Posterior cingulate gyrus (tissue), 11 donors: ENCODE measurements around the gene HEXIM1.

Experiments used
- DNase-seq, 10 donors: peaks; one replicate each; pipeline versions ENCODE4 v3.0.0 to v3.0.0-alpha.2; 2020 to 2021; ENCODE audit warnings: mixed read lengths in 3 of 10
- intact Hi-C: fragments of 100-400 bp; cut with DNase I; formaldehyde crosslinking; loops from one replicate; pipeline ENCODE4 v1.15.1; 2023

Gene HEXIM1, protein sequence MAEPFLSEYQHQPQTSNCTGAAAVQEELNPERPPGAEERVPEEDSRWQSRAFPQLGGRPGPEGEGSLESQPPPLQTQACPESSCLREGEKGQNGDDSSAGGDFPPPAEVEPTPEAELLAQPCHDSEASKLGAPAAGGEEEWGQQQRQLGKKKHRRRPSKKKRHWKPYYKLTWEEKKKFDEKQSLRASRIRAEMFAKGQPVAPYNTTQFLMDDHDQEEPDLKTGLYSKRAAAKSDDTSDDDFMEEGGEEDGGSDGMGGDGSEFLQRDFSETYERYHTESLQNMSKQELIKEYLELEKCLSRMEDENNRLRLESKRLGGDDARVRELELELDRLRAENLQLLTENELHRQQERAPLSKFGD

DNA sequence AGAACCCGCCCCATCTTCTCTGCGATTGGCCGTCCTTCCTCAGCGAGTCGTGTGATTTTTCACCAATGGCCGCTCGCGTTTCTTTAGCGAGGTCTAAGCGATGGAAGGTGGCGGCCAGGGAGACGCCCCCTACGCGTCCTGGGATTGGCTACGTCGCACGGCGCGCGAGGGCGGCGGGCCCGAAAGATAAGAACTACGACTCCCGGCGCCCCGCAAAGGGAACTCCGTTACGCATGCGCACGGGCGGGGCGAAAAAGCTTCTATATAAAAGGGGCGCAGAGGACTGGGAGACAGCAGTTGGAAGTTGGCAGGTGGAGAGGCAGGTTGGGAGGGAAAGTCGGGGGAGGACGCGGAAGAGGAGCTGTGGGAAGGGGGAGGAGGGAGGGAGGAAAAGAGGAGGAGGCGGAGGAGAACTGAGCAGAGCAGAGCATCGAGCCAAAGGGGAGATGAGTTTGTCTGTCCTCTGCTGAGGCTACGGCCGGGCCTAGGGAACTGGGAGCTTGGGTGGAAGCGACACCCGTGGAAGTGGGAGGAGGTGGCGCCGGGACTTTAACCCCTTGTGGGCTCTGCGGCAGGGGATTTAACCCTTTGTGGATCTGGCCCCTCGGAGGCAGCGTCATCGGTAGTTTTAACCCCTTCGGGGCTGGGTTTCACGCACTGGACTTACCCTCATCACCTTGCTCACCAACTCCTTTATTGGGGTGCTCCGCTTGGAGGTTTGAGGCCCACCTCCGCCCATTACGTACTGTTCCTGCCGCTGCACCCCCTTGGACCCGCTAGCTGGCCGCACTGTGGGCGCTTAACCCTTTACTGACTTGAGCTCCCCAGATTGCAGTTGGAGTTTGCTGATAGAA, at the start of gene HEXIM1:
HEXIM1 (plus strand) TSS at position 293 of the 854 bp plus-strand sequence. CDS start 716 bp downstream, outside the sequence.
- peak; percentile 99 to 100 (median 99) for DNase-seq
- intact Hi-C loops: loop anchor here (1.0 to 5.0 kb wide), 2 partner anchors 13 to 169 kb away; partner anchors contain the start of genes HEXIM2 and MAP3K14

DNA sequence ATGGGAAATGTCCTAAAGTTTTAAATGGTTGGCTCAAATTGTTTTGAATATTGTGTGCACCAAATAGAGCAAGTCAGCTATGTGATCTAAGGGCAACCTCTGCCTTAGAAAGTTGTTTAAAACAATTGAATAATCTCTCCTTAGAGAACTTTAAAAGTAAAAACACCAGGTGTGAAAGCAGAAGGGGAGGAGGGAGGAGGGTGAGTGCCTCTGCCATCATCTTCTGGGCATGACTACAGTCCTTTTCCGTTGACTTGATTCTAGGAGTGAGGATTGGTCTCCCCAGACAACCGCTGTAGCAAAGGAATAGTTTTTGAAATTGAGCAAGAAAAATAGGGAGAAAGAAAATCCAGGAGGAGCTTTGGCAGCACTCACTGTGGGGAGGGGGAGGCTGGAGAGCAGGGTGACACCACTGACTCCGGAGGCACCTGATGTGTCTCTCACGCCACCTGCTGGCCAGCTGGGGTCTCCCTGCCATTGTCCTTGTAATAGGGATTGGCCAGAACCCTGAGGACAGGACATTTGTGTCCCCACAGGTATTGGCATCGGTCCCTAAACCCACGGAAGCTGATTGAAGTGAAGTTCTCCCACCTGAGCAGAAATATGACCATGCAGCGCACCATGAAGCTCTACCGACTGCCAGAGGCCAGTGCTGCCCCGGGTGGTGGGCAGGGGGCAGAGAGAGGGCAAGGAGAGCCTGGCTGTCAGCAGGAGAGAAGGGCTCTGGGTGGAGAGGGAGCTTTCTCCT, 49.2 kb upstream of the HEXIM1 start:
- peak; percentile 67 to 97 (median 84) for DNase-seq
- intact Hi-C loops: loop anchor here (5.0 kb wide), 3 partner anchors 33 to 177 kb away; partner anchors contain the start of gene PLCD3

DNA sequence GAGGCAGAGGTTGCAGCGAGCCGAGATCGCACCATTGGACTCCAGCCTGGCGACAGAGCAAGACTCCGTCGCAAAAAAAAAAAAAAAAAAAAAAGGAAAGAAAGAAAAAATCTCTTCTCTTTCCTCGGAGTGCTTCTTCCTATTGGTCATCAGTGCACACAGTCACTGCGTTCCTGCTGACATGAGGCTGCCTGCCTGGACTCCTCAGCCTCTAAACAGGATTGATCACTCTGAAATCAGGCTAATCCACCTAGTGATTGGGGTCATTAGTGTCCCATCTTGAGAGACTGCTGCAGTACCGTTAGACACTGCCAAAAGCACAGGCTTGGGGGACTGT, 46.8 kb upstream of the HEXIM1 start:
- intact Hi-C loops: no loop called here
- DNase-seq: peak in 1 of 10 donors; percentile 40

DNA sequence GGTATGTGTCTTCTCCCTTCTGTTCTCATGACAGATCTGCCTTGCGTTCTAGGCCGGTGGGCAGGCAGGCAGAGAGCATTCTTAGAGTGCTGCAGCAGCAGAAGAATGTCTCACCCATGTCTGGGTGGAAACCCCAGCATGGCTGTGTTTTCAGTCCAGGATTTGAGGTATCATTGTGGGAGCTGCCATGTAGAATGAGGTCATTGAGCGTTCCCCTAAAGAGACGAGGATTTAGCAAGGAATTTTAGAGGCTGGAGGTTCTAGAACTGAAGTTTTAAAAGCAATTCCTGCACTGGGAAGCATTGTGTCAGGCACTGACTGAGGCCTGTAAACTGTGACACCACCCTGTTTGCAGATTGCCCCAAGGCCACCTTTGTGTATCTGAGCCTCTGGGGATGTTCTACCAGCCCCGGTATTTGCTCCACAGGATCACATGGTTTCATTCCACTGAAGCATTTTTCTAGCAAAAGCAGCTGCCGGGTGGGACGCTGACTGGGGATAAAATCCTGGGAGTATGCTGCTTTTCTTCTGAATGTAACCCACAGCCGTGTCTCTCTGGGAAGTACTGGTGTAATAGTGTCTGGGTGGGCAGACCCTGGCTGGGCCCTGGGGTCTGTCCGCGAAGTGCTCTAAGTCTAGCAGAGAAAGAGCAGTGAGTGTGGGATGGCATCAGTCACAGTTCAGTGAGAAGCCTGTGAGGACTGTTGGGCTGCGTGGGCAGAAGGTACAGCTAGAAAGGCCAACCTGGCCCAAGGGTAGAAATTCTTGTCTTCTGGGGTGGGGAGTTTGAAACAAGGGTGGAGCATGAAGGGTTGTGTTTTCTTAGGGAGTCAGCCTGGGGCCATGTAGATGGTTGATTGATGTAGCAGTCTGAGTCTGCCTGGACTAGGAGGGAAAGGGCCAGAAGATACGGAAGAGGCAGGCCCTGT, 46.1 kb upstream of the HEXIM1 start:
- DNase-seq: peak in 1 of 10 donors; percentile 80
- intact Hi-C loops: no loop called here

DNA sequence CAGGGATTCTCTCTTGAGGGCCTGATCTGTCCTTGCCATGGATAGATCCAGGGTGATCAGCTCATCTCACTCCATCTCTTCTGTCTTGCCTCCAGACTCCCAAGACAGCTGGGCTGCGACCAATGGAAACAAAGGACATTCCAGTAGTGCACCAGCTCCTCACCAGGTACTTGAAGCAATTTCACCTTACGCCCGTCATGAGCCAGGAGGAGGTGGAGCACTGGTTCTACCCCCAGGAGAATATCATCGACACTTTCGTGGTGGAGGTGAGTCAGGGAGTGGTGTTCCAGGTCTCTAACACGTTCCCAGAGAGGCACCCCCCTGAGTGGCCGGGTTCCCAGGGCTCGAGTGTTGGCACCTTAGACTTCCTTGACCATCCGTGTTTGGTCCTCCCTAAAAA, 45.4 kb upstream of the HEXIM1 start:
- no peak for DNase-seq
- intact Hi-C loops: no loop called here

DNA sequence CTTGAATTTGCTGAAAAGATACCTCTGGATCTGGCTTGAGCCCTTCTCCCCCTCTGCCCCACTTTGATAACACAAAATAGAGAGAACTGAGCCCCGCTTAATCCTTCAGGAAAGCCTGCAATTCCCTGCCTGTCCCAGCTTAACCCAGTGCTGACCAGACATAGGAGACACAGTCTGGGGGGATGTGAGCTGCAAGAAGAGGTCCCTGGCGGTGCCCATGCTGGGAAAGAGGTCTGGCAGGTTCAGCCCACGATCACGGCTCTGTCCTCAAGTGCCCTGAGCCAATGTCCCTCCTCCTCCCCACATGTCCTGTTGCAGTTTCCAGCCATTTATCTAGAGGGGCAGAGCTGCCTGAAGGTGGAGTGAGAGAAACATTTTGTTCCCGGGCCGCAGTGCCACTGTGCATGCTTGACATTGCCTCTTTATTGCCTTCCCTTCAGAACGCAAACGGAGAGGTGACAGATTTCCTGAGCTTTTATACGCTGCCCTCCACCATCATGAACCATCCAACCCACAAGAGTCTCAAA, 44.9 kb upstream of the HEXIM1 start:
- intact Hi-C loops: no loop called here
- no peak for DNase-seq

DNA sequence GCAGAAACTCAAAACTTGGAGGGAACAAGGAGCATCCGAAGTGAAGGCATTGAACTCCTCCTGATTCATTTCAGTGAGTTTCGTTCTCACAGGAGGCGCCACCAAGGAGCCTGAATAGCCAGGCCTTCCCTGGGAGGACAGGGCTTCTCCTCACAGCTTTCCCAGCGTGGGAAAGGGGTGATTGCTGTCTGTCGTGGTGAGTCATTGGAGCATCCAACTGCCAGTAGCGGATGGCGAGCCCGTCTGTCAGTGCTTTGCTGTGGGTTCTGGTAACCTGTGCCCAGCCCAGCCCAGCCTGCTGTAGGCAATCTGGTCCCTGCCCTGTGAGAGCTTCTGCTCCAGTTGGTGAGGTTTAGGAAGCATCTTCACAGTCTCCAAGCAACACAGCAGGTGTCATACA, 44.2 kb upstream of the HEXIM1 start:
- peak in 3 of 10 donors; percentile 9 to 92 (median 55) for DNase-seq
- intact Hi-C loops: no loop called here

DNA sequence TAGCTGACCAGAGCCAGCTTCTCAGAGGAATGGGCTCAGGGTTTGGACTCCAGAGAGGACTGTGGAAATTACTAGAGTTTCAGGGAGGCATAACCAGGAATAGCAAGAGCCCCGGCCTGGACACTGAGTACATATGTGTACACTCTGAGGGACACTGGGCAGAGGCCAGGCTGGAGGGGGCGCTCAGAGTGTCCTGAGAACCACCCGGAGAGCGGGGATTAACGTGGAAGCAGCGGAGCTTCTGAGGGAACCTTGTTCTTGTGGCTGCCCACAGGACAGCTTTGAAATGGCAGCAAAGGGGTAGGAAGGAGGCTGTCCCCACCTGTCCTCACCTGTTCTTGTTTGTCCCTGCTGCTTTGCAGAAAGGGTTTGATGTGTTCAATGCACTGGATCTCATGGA, 43.8 kb upstream of the HEXIM1 start:
- intact Hi-C loops: no loop called here
- DNase-seq: peak in 1 of 10 donors; percentile 70

DNA sequence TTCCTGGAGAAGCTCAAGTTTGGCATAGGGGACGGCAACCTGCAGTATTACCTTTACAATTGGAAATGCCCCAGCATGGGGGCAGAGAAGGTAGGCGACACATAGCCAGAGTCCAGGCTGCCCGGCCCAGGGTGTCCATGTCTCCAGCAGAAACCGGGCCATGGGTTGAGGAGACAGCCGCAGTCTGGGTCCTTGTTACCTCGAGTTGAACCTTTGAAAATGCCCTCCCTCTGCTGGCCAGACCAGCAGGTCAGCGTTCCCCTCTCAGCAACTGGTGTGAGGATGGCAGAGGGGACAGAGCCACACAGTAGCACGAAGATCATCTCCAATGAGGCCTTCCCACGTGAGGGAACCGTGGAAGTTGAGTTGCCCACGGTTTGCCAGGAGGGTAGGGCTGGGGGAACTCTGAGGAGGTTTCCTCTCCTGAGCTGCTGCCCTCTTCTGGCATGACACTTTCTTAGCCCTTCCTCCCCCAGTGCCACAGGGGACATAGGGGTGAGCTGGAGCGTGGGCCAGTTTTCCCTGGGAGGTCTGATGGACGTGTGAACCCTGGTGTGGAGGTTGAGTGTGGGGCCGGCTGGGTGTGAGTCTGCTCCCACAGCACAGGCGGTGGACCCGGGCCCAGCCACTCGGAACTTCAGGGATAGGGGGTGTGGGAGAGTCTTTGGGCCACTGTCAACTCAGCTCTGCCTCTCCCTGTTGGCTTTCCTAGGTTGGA, 43.2 kb upstream of the HEXIM1 start:
- DNase-seq: no peak
- intact Hi-C loops: no loop called here

DNA sequence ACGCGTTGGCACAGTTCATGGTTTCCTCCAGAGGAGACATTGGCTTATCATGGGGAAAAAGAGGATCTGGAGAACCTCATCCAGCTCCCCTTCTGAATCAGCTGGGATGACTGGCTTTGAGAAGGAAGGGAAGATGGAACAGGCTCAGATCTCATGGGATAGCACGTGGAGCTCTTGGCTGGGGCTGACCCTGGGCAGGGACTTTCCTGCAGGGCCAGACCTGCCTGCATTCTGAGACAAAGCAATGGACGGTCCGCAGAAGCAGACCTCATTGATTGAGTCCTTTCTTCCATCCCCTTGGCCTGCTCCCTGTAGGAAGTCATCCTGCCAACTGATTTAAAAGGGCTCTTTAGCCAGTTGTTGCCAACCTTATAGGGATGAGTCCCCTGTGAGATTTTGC, 42.2 kb upstream of the HEXIM1 start:
- intact Hi-C loops: no loop called here

DNA sequence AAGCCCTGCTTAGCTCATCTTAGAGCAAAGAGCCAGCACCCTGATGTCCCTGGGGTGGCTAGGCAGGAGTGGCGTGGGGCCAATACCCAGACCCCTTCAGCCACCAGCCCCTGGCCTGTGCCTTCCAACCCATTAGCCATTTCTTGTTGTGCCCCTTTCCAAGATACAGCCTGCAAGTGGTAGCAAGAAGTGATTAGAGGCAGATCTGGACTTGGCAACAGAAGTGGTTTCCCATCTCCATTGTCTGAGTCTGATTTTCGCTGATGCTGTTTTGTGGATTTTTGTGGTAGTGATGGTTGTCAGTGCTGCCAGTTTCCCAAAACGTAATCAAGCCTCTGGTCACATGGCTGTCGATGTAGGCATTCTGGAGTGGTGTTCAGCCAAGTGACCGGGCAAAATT, 41.7 kb upstream of the HEXIM1 start:
- intact Hi-C loops: no loop called here
- DNase-seq: no peak

More for the DNA sequence above, 42.2 kb upstream of the HEXIM1 start:
- no peak for DNase-seq

DNA sequence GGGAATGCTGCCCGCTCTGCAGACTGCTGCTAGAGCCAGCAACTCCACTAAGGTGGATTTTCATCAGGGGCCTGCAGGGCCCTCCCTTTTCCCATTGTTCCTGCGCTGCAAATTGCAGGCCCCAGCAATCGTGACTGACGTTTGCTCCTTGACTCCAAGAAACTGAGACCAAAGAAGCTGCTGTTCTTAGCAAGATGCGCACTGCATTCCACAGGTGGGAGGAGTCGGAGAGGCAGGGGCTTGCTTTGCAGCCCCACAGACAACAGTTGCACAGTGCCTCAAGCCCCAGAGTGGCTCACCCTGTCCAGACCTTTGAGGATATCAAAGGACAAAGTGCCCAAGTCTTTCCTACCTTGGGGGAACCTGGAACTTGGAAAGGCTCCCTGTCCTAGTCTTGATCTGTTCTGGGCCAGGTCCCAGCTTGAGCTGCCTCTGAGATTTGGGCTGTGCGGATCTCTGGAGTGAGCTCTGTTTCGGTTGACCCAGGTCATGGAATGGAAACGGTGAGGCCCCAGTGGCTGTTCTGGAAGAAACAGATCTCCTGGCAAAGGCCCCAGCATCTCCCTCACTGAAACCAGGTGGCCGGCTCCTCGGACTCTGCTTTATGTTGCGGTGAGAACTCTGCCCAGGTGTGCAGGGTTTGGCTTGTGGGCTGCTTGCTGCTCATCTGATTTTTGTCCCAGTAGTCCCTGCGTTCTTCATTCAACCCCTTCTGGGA, 40.8 kb upstream of the HEXIM1 start:
- intact Hi-C loops: no loop called here
- no peak for DNase-seq

DNA sequence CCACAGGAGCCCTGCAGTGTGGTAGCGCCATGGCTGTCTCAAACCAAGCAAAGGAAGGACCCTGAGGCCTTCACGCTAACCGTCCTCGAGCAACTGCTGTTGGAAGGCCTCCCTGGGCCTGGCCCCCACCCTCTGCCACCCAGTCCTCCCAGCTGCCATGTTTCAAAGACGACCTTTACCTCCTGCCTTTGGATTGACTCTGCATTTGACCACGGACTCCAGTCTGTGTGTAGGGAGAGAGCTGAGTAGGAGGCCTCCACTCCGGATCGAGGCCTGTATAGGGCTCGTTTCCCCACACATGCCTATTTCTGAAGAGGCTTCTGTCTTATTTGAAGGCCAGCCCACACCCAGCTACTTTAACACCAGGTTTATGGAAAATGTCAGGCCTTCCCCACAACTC, 40.2 kb upstream of the HEXIM1 start:
- no peak for DNase-seq
- intact Hi-C loops: no loop called here

DNA sequence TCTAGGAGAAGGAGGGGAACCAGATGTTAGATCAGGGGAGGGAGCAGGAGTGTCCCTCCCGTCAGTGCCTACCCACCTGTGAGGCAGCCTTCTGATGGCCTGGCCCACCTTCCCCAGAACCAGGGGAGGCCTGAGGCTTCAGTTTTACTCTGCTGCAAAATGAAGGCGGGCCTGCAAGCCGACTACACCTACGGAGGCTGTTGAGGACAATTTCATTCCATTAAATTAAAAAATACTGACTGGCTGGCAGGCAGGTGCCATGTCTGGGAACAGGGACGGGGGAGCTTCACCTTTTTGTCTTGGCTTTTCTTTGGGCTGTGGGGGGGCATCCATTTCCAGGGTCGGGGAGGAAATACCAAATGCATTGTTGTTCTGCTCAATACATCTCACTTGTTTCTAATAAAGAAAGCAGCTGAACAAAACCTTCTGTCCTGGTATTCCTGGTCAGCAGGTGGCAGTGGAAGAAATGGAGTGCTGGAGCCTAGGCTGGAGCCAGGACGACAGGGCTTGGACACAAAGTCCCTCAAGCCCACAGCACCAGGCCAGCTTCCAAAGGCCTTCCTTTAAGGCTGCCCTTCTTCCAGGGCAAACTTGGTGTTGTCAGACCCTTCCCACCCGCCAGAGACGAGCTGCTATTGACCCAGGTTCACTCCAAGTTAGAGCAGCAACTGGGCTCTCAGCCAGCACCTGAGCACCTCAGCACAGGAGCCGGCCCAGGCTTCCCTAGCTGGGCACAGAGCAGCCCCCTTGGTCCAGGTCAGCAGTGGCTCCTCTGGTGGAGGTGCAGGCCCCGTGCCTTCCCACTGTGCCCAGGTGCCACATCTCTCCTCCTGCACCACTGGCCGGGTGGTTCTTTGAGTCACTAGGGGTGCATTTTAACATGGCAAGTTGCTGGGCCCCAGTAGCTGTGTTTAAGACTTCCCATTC, 39.4 kb upstream of the HEXIM1 start:
- DNase-seq: no peak
- intact Hi-C loops: no loop called here

DNA sequence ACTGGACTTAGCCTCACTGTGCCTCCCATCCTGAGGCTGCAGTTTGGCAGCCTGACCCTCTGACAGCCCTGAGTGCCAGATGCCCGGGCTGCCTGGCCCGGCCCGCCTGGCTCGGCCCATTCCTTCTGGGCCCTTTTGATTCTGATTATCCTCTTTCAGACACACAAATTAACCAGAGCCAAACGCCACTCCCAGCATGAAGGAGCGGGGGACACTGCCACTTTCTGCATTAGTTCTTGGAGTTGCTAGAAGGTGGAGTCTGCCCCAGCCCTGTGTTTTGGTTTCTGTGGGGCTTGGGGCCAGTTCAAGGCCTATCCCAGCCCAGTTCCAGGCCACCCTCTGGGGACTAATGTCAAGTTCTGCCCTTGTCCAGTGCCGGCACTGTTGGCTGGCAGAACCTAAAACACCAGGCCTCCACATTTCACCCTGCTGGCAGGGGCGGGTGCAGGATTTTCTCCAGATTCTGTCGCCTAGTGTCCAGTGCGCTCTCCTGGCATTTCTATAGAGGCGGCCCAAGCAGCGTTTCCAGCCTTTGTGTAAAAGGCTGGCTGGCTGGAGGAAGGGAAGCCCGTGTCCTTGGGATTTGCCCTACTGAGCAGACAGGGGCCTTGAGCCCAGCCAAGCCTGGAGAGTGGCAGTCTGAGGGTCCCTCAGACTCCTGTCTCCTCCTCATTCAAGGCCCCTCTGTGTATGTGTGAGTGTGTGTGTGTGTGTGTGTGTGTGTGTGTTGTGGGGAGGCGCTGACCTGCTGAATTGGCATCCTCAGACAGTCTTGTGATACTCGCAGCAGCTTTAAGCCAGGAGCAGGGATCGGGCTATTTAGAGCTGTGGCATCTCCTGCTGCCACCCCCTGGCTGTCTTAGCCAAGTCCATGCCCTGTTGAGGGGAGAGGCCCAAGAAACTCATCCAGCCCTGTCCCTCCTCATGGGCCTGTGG, 37.3 kb upstream of the HEXIM1 start:
- peak in 7 of 10 donors; percentile 26 to 90 (median 51) for DNase-seq
- intact Hi-C loops: no loop called here

DNA sequence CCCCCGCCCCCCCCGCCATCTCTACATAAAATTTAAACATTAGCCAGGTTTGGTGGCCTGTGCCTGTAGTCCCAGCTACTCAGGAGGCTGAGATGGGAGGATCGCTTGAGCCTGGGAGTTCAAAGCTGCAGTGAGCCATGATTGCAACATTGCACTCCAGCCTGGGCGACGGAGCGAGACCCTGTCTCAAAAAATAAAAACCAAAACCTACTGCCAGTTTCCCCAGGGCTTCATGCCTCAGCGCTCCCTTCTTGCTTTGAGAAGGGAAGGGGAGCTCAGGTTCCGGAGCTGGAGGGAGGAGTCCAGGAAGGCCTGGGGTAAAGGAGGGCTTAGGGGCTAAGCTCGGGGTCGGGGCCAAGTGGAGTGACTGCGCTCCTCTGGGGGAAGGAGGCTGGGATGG, 36.4 kb upstream of the HEXIM1 start:
- DNase-seq: no peak
- intact Hi-C loops: no loop called here
